Measurements from ENCODE around the gene CTU1. TPM values are rescaled to one million over a fixed set of nuclear protein-coding genes. Genes with fewer than 3 reads are reported as not detected.

The CTU1 gene
- total RNA-seq, 6 experiments from 2014 or later: 5.0 to 8.9 (median 5.9) TPM

- no peak for DNase-seq
- Mint-ChIP-seq H3K9me3 (no peaks in the 10 kb centered on the region), H3K27me3 (ENCODE audit: insufficient read depth) (no peaks in the 10 kb centered on the region), H3K4me1 (ENCODE audit: low read depth) (peaks cover 15% of the 10 kb centered on the region), H3K27ac (no peak overlapping the region), H3K4me3 (no peak overlapping the region), H3K36me3 (ENCODE audit: low read depth) (peaks cover 16% of the 10 kb centered on the region)
- TF ChIP-seq CTCF (IDR thresholded peaks at IDR 0.05): no peak
These were observed 4.3 kb downstream of the CTU1 start for GRCh38 chr19:51103926-51104341.

DNA sequence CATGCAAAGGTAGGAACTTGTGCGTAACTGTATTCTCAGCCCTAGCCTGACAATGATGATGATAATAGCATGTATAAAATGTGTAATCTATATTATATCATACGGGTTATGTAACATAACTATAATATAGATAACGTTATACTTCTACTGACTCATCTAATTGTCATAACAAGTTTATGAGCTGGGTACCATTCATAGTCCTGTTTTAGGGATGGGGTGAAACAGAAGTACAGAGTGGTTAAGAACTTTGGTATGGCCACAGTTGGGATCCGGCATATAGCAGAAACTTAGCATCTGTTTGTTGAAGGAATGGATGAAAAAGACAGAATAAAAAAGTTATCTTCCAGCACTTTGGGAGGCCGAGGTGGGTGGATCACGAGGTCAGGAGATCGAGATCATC, 5.2 kb downstream of the CTU1 start:
- no peak for TF ChIP-seq CTCF (IDR thresholded peaks at IDR 0.05)
- Mint-ChIP-seq H3K9me3 (no peaks in the 10 kb centered on the region), H3K4me3 (no peak overlapping the region), H3K36me3 (ENCODE audit: low read depth) (peaks cover 16% of the 10 kb centered on the region), H3K4me1 (ENCODE audit: low read depth) (peaks cover 15% of the 10 kb centered on the region), H3K27me3 (ENCODE audit: insufficient read depth) (no peaks in the 10 kb centered on the region), H3K27ac (no peak overlapping the region)
- DNase-seq: no peak

- Mint-ChIP-seq H3K4me1 (ENCODE audit: low read depth) (peaks cover 12% of the 10 kb centered on the region), H3K27me3 (ENCODE audit: insufficient read depth) (no peaks in the 10 kb centered on the region), H3K27ac (no peak overlapping the region), H3K4me3 (no peak overlapping the region), H3K36me3 (ENCODE audit: low read depth) (peaks cover 22% of the 10 kb centered on the region), H3K9me3 (no peaks in the 10 kb centered on the region)
- TF ChIP-seq CTCF (IDR thresholded peaks at IDR 0.05): no peak
- DNase-seq: no peak
These were observed 6.9 kb downstream of the CTU1 start for GRCh38 chr19:51101171-51101865.

DNA sequence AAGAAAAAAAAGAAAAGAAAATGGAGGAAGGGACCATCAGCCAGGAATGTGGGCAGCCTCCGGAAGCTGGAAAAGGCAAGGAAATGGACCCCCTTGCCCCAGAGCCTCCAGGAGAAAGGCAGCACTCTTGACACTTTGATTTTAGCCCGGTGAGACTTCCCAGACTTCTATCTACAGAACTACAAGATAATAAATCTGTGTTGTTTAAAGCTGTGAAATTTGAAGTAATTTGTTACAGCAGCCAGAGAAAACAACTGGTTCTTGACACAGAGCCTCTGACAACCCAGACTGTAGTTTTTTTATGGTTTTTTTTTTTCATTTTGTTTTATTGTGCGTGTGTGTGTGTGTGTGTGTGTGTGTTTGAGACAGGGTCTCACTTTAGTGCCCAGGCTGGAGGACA, 7.6 kb downstream of the CTU1 start:
- TF ChIP-seq CTCF (IDR thresholded peaks at IDR 0.05): no peak
- no peak for DNase-seq
- H3K27me3 Mint-ChIP-seq (ENCODE audit: insufficient read depth): no peaks in the 10 kb centered on the region
- no peaks in the 10 kb centered on the region for H3K9me3 Mint-ChIP-seq
- peaks cover 12% of the 10 kb centered on the region for H3K4me1 Mint-ChIP-seq (ENCODE audit: low read depth)
- H3K36me3 Mint-ChIP-seq (ENCODE audit: low read depth): peaks cover 16% of the 10 kb centered on the region
- H3K4me3 Mint-ChIP-seq: no peak overlapping the region
- no peak overlapping the region for H3K27ac Mint-ChIP-seq

GRCh38 chr19:51099047-51099382, 9.2 kb downstream of the CTU1 start:
- Mint-ChIP-seq H3K4me3 (no peak overlapping the region), H3K36me3 (ENCODE audit: low read depth) (peaks cover 11% of the 10 kb centered on the region; the same call in 1 of the 2 replicates), H3K9me3 (no peaks in the 10 kb centered on the region), H3K27ac (no peak overlapping the region), H3K27me3 (ENCODE audit: insufficient read depth) (no peaks in the 10 kb centered on the region), H3K4me1 (ENCODE audit: low read depth) (peaks cover 18% of the 10 kb centered on the region)
- DNase-seq: no peak
- no peak for TF ChIP-seq CTCF (IDR thresholded peaks at IDR 0.05)
